ENCODE results near the gene PITPNM3.

Gene PITPNM3

DNA sequence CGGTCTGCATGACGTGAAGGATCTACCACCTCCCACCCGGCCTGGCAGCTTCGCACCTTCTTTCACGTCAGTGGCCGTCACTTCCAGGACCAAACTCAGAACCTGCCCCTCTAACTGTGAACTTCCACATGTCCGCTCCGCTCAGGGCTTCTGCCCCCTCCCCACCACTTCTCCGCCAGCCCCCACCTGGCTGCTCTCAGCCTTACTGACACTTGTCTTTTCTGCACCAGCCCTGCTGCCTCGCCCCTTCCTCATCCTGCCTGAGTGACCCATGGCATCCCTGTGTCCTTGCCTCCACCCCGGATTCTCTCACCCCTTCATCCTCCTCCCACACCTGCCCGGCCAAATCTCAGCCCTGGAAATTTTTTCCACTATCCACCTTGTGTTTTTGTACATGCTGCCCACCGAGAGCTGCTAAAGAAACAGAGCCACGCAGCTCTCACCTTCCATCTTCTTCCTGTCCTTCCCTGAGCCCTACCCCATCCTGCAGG, 97.8 kb downstream of the PITPNM3 start:
- DNase-seq, result no peak

DNA sequence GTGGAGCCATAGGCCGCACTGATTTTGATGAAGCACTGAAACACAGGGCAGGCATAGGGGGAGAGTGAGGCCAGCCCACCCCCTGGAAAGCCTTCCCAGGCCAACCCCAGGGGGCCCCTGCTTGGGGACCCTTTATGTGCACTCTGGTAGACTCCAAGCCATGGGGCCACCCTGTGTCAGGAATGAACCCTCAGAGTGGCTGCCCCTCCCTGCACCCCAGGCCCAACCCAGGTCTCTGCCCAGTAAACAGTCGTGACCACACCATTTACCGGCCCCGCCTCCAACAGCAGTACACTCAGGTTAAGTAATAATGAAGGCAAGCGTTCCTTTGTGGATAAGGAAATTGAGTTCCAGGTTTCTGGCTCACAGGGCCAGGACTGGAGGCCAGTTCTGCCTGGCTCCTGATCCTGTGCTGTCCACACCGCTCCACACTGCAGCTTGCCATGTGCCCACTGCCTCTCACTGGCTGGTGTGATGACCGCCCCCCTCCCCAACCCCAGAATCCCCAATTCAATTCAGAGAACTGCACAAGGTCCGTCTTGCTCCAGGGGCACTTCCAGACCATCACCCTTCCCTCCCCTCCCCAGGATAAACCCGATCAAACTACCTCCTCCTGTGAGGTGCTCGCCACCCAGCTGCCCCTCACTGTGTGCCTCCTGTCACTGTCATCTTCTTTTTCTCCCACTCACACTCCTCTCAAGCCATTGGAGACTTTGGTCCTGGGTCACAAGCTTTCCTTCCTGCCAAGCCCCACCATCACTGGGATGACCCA, 98.5 kb downstream of the PITPNM3 start:
- no peak for DNase-seq

DNA sequence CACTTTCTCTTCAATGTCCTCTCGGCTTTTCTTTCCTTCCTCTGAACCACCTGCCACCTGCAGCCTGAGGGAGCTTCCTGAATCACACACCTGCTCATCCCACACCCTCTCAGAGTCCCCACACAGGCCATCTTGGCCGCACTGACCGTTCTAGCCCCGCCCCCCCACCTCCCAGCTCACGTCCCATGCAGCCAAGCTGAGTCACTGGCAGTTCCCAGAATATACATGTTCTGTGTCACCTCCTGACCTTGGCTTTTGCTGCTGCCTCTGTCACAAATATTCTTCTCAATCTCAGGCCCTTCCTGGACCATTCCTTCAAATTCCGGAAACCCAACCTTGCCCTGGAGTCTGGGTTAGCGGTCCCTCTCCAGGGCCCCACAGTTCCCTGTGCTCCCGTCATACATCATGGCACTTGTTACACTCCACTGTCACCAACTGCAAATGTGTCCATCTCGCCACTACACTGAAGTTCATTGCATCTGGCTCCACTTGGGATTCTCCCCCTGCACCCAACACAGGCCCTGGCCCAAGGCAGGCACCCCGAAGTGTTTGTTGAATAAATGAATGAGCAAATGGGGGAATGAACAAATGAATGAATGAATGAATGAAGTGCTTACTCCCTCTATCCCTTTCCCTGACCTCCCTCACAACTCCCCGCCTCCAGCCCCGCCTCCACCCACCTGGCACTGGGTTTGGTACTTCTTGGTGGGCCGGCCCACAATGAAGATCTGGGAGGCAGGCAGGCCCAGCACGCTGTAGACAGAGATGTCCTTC, 99.3 kb downstream of the PITPNM3 start:
- peak; percentile 47 for DNase-seq

DNA sequence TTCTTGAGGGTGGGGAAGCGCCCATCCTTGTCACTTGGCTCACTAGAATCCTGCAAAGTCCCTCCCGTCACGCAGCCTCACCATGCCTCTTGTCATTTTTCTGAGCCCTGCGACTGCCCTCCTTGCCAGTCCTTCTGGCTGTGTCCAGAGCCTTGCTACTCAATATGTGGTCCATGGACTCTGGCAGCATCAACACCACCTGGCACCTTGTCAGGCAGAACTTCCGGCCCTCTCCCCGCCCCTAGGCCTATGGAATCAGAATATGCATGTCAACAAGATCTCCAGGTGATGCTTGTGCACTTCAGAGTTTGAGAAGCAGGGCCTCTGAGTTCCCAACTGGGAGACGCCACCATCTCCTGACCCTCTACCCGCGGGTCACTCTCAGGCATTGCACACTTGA, 100.0 kb downstream of the PITPNM3 start:
- no peak for DNase-seq

DNA sequence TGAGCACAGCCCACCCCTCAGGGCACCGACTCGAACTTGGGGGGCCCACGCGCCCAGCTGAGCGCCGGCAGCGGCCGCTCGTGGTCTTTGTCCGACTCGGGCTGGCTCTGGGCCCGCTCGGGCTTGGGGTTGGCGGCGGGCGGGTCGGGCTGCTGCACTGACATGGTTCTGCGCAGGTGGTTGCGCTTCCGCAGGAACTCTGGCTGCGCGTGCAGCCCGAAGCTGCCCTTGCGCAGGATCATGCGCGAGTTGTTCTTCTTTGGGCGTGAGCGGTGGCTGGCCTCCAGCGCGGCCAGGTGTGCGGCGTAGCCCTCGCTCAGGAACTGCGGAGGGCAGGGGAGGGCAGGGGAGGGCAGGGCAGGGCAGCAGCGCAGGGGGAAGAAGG, 101.0 kb downstream of the PITPNM3 start:
- peak; percentile 11 for DNase-seq

DNA sequence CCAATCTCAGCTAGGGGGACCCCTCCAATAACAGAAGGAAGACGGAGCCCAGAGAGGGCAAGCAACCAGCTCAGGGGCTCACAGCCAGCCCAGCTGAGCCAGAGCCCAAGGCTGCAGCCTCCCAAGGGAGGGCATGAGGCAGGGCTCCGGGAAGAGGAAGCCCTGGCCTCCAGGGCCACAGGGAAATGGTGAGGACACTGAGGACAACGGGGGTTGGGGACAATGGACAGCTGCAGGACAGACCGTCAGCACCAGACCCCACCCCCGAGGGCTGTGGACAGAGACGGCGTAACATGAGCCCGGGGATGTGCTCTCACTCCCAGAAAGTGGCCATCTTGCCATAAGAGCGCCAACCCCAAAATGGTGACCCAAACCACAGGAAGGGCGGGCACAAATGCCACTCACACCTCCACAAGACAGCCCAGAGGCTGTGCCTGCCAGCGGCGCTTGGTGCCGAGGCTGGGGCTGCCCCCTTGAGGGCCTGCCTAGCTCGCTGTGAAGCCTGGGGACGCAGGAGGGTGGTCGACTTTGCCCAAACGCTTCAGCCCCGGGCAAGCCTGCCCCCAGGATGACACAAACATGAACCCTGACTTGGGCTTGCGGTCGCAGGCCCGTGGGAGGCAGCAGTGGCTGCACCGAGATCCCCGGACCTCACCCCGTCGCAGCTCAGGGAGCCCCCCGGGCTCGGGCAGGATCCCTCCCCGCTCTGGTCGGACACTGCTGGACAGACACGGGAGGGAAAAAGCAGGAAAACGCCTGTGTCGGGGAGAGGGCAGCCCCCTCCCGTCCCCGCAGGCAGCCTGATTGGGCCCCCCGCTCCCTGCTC, 101.6 kb downstream of the PITPNM3 start:
- no peak for DNase-seq

DNA sequence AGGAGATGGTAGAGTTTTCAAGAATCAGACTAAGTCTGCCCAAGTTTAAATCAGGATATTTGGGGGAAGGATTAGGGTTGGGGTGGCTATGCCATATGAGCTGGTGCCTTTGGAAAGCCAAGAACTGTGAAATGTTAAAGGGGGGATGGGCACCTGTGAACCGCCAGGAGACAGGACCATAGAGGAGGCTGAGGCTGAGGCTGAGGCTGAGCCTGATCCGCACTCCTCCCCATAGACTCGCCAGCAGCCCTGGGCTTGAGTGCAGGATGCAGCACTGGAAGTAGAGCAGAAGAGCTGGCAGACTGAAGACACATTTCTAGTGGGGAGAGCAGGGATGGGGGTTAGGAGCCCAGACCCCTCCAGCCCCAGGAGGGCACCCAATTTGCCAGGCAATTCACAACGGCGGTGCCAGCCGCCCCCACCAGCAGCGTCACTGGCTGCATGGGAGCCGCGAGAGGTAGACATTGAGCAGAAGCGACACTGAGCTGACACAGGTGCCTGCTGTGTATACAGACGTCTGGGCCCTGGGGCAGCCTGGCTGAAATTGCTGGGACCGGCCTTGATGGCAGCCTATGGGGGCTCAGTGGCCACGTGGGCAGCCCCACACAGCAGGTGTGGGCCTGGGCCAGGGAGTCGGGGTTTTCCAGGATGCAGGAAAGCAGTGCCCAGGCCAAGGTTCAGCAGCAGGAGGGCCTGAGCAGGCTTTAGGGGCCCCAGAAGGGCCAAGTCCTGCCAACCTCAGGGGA, 102.9 kb downstream of the PITPNM3 start:
- no peak for DNase-seq

DNA sequence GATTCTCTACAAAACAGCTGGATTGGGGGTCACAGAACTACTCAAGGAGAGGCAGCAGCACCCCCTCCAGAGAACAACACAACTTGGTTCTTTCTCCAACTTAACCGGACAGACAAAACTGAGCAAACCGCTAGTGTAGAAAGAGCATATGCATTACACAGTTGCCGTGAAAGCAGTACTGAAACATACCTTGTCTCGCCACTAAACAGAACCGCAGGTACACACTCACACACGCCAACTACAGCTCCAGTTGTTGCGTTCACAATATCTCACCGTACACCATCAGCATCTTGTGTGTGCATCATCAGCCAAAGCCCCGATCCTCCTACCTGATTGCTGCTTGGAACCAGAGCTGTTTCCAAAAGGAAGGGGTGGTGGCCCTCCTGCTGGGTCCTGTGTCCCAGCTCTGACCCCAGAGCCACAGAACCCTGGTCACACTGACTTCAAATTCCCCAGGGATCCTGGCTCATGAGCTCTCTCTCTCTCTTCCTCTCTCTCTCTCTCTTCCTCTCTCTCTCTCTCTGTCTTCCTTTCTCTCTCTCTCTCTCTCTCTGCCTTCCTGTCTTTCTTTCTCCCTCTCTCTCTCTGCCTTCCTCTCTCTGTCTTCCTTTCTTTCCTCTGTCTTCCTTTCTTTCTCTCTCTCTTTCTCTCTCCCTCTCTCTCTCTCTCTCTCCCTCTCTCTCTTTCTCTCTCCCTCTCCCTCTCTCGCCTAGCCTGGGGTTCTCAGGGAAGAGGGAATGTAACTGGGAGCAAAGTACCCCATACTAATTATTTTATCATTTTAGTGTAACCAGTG, 103.7 kb downstream of the PITPNM3 start:
- no peak for DNase-seq

DNA sequence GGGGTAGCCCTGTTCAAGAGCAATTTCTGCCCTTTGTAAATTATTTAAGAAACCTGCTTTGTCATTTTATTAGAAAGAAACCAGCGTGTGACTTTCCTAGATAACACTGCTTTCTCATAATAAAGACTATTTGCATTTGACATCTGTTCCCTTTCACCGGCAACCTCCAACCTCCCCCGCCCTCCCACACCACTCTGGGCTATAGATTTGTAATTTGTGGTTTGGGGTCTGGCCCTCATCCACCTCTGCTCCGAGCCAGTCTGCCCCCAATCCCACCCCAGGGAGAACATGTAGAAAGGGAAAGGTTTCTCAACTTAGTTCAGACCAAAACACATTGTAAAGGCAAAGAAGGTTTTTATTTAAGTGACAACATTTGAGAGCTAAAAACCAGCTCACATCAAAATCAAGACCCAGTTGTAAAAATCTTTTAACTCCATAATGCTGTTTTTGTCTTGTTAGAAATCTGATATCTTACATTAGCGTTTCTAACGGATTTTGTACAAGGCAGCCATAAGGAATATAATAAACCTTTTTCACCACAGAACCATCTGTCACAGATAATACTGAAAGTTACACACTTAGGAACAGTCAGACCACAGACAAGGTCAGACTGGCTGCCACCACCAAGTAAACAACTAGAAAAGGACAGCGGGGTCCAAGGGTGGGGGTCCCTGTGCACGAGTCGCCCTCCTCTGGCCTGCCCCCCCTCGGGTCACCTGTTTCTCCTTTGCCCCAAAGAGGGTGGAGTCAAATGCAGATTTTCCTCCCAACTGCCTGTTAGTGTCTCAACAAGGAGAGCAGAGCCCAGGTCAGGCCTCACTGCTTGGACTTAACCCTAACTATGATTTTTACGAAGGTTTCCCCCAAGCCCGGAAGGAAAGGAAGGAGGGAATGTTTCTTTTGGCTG, 105.2 kb downstream of the PITPNM3 start:
- no peak for DNase-seq

DNA sequence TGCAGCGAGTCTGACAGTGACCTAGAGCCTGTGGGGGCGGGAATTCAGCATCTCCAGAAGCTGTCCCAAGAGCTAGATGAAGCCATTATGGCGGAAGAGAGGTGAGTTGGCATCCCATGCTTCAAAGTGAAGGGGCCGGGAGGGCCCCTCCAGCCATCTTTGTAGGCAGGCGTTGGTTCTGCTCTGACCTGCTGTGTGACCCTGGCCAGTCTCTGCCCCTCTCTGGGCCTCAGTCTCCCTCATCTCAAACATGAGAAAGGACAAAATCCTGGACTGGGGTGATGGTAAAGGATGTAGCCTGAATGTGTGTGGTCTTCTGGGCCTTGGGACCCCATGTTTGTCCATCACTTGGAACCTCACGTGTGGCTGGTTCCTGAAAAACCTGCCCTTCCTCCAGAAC, 107.0 kb downstream of the PITPNM3 start:
- DNase-seq, result no peak

DNA sequence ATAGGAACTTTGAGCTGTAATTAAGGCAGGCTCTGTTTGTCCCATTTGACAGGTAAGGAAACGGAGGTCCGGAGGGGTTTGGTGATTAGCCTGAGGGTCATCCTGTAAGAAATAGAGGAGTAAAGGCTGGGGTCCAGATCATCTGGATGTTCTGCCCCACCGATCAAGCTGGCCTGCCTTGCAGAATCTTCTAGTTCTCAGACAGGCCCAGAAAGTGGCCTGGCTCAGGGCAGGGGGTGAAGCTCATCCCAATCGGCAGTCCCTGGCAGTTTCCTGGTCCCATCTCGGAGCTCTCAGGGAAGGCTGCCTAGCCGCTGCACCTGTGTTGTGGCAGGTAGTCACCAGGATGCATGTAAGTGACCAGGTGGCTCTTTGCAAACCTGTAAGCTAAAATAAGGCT, 107.9 kb downstream of the PITPNM3 start:
- DNase-seq, result no peak

DNA sequence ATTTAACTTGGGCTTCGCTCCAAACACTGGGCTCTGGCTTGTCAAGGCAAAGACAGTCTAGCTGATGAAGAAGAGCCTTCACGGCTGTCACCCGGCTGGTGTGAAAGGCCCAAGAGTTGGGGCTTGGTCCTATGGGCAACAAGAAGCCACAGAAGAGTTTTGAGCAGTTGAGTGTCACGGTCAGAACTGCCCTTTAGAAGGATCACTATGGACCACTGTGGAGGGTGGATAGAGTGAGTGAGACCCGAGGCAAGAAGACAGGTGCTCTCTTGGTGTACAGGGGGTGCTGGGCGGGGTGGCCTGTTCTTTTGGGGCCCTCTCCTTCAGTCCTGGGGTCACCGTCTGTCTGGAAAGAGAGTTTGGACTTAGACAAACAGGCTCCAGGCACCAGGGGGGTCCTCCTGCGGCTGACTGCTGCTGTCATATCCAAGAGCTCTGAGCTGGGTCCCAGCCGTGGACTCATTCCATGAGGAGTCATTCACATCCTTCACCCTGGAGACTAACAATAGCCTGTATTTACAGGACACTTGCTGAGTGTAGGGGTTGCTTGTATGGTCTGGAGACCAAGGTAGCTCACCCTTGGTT, 109.7 kb downstream of the PITPNM3 start:
- DNase-seq, result no peak

DNA sequence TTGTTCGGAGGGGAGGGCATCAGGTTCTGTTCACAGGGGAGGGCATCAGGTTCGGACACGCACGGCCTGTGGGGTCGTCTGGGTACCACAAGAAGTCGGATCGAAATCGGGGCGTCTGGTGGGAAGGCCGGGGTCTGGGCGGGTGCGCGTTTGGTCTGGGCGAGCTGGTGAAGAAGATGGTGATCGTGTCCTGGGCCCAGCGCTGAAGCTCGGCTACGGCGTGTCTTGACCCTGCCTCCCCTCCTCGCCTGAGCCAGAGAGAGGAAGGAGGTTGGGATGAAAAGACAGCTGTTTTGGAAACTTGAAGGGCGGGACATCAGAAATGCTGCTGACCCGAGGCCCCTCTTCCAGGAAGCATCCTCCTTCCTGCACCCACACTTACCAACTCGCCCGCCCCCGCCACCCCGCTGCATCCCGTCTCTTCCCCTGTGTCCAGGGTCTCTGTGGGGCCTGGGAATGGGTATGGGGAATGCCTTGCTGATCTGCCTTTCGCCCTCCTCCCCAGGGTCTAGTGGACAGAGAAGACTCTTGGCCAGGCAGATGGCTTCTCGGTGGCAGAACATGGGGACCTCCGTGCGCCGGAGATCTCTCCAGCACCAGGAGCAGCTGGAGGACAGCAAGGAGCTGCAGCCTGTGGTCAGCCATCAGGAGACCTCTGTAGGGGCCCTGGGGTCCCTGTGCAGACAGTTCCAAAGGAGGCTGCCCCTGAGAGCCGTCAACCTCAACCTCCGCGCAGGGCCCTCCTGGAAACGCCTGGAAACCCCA, 111.6 kb downstream of the PITPNM3 start:
- DNase-seq, result no peak

DNA sequence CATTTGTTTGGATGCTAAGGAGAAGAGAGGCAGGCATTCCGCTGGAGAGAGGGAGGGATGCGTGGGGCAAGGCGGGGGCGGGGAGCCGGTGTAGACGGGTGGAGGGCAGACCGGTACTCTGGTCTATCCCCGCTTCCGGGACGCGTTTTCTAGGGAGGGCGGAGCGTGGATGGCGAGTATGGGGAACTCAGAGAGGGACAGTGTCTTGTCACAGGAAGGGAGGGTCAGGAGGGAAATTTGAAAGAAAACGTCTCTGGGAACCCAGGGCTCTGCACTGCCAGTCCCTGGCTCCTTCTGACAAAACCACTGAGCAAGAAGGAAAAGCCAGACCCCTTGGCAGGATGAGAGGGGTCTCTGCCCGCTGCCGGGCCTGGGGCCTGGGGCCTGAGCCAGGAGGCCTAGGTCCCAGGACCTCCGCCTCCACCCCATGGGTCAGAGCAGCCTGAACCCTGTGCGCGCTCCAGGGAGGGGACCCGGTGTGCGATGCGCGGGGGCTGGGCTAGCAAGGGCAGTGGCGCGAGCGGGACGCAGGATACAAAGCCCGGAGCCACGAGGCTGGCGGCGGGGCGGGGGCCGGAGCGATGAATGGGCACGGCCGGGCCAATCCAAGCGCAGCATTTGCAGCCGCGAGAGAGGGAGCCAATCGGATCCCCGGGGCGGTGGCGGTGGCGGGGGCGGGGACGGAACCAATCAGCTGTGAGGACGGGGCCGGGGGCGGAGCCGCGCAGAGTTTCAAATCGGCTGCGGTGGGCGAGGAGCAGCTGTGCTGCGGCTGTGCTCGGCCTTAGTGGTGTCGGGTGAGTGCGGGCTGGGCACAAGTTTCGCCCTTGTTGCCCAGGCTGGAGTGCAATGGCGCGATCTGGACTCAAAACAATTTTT, 112.4 kb downstream of the PITPNM3 start, which contains the start of gene PIMREG:
Gene PIMREG (plus strand): TSS at position 764 of the 879 bp plus-strand sequence. CDS start 656 bp downstream, outside the sequence.
- DNase-seq, result peak; percentile 94

DNA sequence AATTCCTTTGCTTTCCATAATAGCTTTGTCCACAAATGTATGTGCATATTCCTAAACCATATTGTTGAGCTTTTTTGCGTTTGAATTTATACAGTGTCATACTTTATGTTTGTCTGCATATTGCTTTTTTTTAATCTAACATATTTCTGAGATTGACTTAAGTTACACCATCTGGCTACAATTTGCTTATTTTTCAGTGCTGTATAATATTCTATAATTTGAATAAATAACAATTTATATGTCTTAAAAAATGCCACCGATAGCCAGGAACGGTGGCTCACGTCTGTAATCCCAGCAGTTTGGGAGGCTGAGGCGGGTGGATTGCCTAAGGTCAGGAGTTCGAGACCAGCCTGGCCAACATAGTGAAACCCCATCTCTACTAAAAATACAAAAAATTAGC, 113.6 kb downstream of the PITPNM3 start:
- DNase-seq, result no peak

DNA sequence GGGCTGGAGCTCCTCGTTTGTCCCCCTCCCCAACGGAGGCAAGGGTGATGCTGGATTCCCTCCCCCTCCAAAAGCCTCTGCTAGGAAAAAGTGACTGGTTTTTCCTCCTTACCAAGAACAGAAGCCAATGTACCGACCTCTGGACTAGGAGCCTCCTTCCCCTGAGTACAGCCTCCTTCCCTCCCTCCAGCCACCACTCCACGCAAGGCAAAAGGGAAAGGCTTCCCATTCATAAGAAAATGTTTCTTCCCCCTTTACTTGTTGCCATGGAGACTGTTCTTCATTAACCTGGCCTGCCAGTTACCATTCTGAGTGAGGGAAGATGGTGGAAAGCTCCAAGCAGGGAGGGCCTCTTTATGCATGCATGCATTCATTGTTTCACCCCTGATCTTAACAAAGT, 116.4 kb downstream of the PITPNM3 start:
- DNase-seq, result no peak

DNA sequence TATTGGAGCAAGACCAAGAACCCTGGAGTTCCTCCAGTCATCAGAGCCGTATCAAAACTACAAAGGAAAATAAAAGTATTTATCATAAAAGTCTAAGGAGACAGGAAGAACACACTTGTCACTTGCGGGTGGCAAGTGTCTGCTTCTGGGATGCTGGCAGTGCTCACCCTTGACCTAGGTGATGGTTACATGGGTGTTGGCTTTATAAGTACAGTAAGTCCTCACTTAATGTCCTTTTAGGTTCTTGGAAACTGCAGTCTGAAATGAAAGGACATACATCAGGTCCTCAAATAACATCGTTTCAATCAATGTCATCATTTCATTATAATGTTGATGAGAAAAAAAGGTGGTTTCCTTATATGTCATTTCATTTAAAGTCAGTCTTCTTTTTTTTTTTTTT, 118.4 kb downstream of the PITPNM3 start:
- DNase-seq, result no peak

DNA sequence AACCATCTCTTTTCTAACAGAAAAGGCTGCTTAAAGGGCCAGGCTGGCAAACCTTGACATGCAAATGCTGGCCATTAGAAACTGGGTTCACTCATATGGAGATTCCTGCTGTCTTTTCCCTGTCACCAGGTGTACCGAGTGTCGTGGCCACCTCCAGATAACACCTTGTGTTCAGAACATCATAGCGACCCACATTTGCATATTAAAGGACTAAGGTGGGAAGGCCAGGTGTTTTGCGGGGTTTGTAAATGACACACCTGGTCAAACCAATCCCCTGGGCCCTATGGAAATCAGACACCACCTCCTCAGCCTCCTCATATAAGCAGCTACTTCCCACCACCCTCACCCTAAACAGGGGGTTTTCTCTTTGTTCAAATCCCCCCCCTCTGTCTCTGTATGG, 118.9 kb downstream of the PITPNM3 start:
- DNase-seq, result no peak

Data from suppressor macrophage treated with lipopolysaccharide for 4 hours (primary cell).